Sigmoid colon (tissue), 7 donors: Measurements from ENCODE around the gene METAP1D. TPM values are rescaled to one million over a fixed set of nuclear protein-coding genes. Genes with fewer than 3 reads are reported as not detected.
"Not testable (repeated sequence)": the region's sequence is repeated elsewhere in the genome, so short reads cannot be mapped to it uniquely, and the experiment has no call there.

ENCODE experiments used
- DNase-seq: peaks from one replicate; pipeline ENCODE4 v3.0.0-alpha.2; 2019
- H3K27ac ChIP-seq, 4 donors: fragments of 200-600 bp; sonication (generic); one replicate each; pipeline ENCODE4 v1.5.1; 2016 to 2019; ENCODE audit warnings: mild to moderate bottlenecking in 1 of 4
- H3K27me3 ChIP-seq, 3 donors: fragments of 200-600 bp; sonication (generic); one replicate each; pipeline ENCODE4 v1.5.1; 2019; ENCODE audit warnings: mild to moderate bottlenecking in 1 of 3
- H3K36me3 ChIP-seq, 4 donors: fragments of 200-600 bp; sonication (generic); one replicate each; pipeline ENCODE4 v1.5.1; 2016 to 2019
- H3K4me1 ChIP-seq, 4 donors: fragments of 200-600 bp; sonication (generic); one replicate each; pipeline ENCODE4 v1.5.1; 2017 to 2019
- H3K4me3 ChIP-seq, 4 donors: fragments of 200-600 bp; sonication (generic); one replicate each; pipeline ENCODE4 v1.5.1; 2017 to 2019; ENCODE audit warnings: mild to moderate bottlenecking in 2 of 4, moderate library complexity in 1 of 4
- H3K9me3 ChIP-seq, 4 donors: fragments of 200-600 bp in 3 of 4; sonication (generic) in 3 of 4; one replicate each; pipeline versions ENCODE4 v1.5.1 to v1.6.1; 2013 to 2019
- EP300 ChIP-seq, 4 donors: sonication (generic); formaldehyde crosslinking; IDR thresholded peaks; one replicate each; pipeline ENCODE4 v1.6.1; 2017; ENCODE audit warnings: antibody characterized with exemption in 4 of 4
- POLR2A ChIP-seq, 2 donors: fragments of 450-650 bp; IDR thresholded peaks; one replicate each; pipeline ENCODE4 v1.6.1; 2016; ENCODE audit warnings: antibody characterized with exemption in 2 of 2, mild to moderate bottlenecking in 2 of 2, moderate library complexity in 2 of 2
- POLR2AphosphoS5 ChIP-seq, 4 donors: sonication (generic); formaldehyde crosslinking; IDR thresholded peaks; one replicate each; pipeline ENCODE4 v1.6.1; 2017; ENCODE audit warnings: antibody characterized with exemption in 4 of 4
- WGBS, 2 donors: extraction: QIAGEN DNeasy Blood & Tissue Kit; methylation state at CpG; one replicate each; pipeline ENCODE4 v1.1.7; 2013; 5-methylcytosine and 5-hydroxymethylcytosine counted together
- intact Hi-C: fragments of 100-400 bp; cut with DNase I; formaldehyde crosslinking; loops from one replicate; pipeline ENCODE4 v1.15.1; 2023
- polyA plus RNA-seq, 3 donors: library from polyadenylated mRNA; stranded (reverse); fragments of 200-250 nt; gene quantifications; one replicate each; pipeline ENCODE4 v1.2.3, GENCODE V29; 2013
- total RNA-seq, 4 donors: library from RNA; depleted of rRNA; stranded (reverse); fragments of >200 nt; gene quantifications; one replicate each; pipeline ENCODE4 v1.1.0, GENCODE V29; 2016
- TF ChIP-seq, protein P1 (sequence below), 4 experiments: fragments of 450-650 bp in 3 of 4; fragments of 200-600 bp in 1 of 4; IDR thresholded peaks; one replicate each; pipeline ENCODE4 v1.5.1; 2016 to 2019; ENCODE audit warnings: antibody characterized with exemption in 4 of 4, mild to moderate bottlenecking in 3 of 4, moderate library complexity in 2 of 4
- donor health status: healthy with polysubstance abuse.
- donor health status: Bipolar disorder and iron deficiency.
- donor health status: healthy.

Gene METAP1D
- total and polyA plus RNA-seq, 7 donors = 0.60 to 14.4 (median 7.8) TPM

DNA sequence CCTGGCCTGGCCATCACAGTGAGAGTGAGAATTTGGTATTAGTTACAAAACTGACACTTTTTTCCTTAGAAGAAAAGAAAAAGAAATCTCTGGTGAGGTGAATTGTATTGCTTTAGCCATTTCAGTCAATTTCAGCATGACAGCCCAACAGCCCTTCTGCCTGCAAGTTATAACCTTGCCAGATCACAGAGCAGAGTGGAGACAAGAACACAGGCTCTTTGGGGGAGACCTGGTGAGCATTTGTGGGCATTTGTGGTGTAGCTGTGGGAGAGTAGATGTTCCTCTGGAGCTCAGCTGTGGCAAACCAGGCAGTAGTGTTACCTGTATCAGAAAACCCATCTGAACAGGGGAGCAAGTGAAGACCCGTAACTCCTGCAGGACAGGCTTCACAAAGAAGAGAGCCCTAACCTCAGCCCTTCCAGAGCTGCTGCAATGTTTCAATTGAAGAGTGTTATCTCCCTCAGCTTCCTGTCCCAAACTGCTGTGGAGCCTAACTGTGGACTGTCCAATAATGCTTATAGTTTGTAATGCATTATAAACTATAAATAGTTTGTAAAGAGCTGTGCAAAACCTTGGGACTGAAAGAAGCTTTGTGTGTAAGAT lies 62.8 kb downstream of the METAP1D start:
- no peak for TF ChIP-seq POLR2A (IDR thresholded peaks at IDR 0.05)
- no peak for TF ChIP-seq POLR2AphosphoS5 (IDR thresholded peaks at IDR 0.05)
- TF ChIP-seq, protein P1, sequence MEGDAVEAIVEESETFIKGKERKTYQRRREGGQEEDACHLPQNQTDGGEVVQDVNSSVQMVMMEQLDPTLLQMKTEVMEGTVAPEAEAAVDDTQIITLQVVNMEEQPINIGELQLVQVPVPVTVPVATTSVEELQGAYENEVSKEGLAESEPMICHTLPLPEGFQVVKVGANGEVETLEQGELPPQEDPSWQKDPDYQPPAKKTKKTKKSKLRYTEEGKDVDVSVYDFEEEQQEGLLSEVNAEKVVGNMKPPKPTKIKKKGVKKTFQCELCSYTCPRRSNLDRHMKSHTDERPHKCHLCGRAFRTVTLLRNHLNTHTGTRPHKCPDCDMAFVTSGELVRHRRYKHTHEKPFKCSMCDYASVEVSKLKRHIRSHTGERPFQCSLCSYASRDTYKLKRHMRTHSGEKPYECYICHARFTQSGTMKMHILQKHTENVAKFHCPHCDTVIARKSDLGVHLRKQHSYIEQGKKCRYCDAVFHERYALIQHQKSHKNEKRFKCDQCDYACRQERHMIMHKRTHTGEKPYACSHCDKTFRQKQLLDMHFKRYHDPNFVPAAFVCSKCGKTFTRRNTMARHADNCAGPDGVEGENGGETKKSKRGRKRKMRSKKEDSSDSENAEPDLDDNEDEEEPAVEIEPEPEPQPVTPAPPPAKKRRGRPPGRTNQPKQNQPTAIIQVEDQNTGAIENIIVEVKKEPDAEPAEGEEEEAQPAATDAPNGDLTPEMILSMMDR (IDR thresholded peaks at IDR 0.05) = no peak
- TF ChIP-seq EP300 (IDR thresholded peaks at IDR 0.05) = no peak
- intact Hi-C loops = no loop called here
- no peaks in the 10 kb centered on the region for H3K9me3 ChIP-seq
- H3K36me3 ChIP-seq = no peaks in the 10 kb centered on the region
- no peak overlapping the region for H3K4me3 ChIP-seq
- 82 to 96% methylated on average over 1 of the region's 1 CpG for WGBS, 2 donors
- no peak overlapping the region for H3K27ac ChIP-seq
- no peaks in the 10 kb centered on the region for H3K27me3 ChIP-seq
- H3K4me1 ChIP-seq = no peaks in the 10 kb centered on the region
- DNase-seq = no peak

DNA sequence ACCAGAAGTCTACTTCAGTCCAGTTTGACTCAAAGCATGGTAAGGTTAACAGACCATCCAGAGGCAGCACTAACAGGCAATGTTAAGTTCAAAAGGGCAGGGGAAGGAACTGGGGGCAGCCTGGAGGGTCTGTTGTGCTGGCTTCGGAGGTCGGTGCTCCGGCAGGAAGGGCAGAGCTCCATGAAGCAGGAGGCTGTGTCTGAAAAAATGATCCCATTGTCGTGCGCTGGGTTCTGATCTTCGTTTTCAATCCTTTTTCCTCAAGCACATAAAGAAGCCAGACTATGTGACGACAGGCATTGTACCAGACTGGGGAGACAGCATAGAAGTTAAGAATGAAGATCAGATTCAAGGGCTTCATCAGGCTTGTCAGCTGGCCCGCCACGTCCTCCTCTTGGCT lies 63.7 kb downstream of the METAP1D start:
- WGBS, 2 donors = 91 to 95% methylated on average over 9 of the region's 9 CpGs
- TF ChIP-seq, protein P1 (IDR thresholded peaks at IDR 0.05) = no peak
- Histone ChIP-seq H3K9me3 (no peaks in the 10 kb centered on the region), H3K4me1 (no peaks in the 10 kb centered on the region), H3K4me3 (no peak overlapping the region), H3K27me3 (no peaks in the 10 kb centered on the region), H3K36me3 (no peaks in the 10 kb centered on the region), H3K27ac (no peak overlapping the region)
- intact Hi-C loops = no loop called here
- no peak for DNase-seq

DNA sequence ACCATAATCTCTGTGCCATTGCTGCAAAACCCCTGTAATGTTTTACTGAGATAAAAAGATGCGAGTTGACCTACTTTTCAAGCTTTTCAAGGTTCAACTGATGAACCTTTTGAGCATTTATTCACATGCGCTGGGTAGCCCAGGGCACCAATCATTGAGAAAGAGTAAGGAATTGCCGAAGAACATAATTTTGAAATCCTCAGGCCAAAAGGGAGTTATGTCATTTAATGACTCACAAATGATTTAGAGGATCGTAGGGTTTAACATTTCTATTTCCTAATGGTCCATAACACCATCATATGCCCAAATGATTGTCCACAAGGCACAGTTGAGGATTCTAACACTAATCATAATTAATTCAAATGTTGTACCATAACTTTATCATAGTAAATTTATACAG lies 65.4 kb downstream of the METAP1D start:
- no peak for TF ChIP-seq POLR2A (IDR thresholded peaks at IDR 0.05)
- TF ChIP-seq POLR2AphosphoS5 (IDR thresholded peaks at IDR 0.05) = no peak
- no peak for TF ChIP-seq EP300 (IDR thresholded peaks at IDR 0.05)
- TF ChIP-seq, protein P1 (IDR thresholded peaks at IDR 0.05) = no peak
- no peak for DNase-seq
- no peaks in the 10 kb centered on the region for H3K27me3 ChIP-seq
- WGBS, 2 donors = 94 to 97% methylated on average over 4 of the region's 4 CpGs
- no peaks in the 10 kb centered on the region for H3K4me1 ChIP-seq
- no peak overlapping the region for H3K27ac ChIP-seq
- no peak overlapping the region for H3K4me3 ChIP-seq
- H3K9me3 ChIP-seq = no peaks in the 10 kb centered on the region
- no peaks in the 10 kb centered on the region for H3K36me3 ChIP-seq
- intact Hi-C loops = no loop called here

DNA sequence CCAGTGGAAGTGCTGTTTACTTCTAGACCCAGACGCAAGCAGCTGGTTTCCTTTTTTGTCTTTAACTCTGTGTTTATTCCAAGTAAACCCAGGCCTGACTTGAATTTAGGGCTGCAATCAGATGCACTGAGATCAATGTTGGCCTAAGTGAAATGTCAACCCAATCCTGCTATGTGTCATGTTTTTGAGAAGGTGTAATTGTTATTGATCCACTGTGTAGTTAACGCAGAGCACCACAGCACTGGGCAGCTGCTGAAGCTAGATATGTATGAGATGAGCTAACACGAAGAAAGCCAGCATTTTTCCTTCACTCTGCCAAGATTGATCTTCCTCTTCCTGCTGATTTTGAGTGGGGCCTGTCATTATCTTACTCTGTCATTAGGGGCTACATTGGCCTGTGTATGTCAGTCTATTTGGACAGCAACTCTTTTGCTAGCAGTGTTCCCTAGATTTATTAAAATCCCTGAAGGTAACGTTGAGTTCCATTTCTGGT lies 66.7 kb downstream of the METAP1D start:
- H3K27ac ChIP-seq = no peak overlapping the region
- H3K4me1 ChIP-seq = no peaks in the 10 kb centered on the region
- TF ChIP-seq POLR2AphosphoS5 (IDR thresholded peaks at IDR 0.05) (no peak), EP300 (IDR thresholded peaks at IDR 0.05) (no peak), POLR2A (IDR thresholded peaks at IDR 0.05) (no peak)
- TF ChIP-seq, protein P1 (IDR thresholded peaks at IDR 0.05) = no peak
- DNase-seq = no peak
- no peaks in the 10 kb centered on the region for H3K9me3 ChIP-seq
- 83 to 84% methylated on average over 4 of the region's 4 CpGs for WGBS, 2 donors
- no peak overlapping the region for H3K4me3 ChIP-seq
- H3K27me3 ChIP-seq = no peaks in the 10 kb centered on the region
- intact Hi-C loops = no loop called here
- H3K36me3 ChIP-seq = no peaks in the 10 kb centered on the region

DNA sequence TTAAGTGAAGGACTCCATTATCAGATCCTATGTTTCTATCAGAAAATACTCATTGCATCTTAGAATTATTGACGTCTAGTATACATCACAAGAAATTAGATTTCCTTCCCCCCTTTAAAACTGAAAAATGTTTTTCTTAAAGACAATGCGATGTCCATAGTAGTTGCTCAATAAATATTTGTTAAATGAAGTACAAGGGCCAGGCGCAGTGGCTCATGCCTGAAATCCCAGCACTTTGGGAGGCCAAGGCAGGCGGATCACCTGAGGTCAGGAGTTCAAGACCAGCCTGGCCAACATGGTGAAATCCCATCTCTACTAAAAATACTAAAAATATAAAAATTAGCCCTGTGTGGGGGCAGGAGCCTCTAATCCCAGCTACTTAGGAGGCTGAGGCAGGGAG lies 68.2 kb downstream of the METAP1D start:
- H3K4me1 ChIP-seq, H3K9me3 ChIP-seq, H3K36me3 ChIP-seq, DNase-seq, H3K27ac ChIP-seq, H3K27me3 ChIP-seq, intact Hi-C loops, H3K4me3 ChIP-seq: not testable (repeated sequence)
- WGBS, 2 donors = 96 to 98% methylated on average over 4 of the region's 4 CpGs
